HG03280 (cell line): Measurements from ENCODE around the gene TOMM20.
"Not testable (repeated sequence)": the region's sequence is repeated elsewhere in the genome, so short reads cannot be mapped to it uniquely, and the experiment has no call there.

ENCODE experiments used
- ATAC-seq: cut with Tn5 transposase; IDR thresholded peaks from one replicate; pipeline ENCODE4 v1.9.1; 2021; ENCODE audit warnings: mild to moderate bottlenecking, moderate library complexity; ENCODE audit not compliant: unreplicated experiment

TOMM20 gene

GRCh38 chr1:235128456-235129328 is at the start of gene TOMM20:
Gene TOMM20 (minus strand): TSS chr1:235128837. CDS start chr1:235128715, 122 bp downstream.
- ATAC-seq = peak; percentile 95

GRCh38 chr1:235176486-235176885 is 47.8 kb upstream of the TOMM20 start:
- ATAC-seq = no peak

GRCh38 chr1:235169986-235170385 is 41.3 kb upstream of the TOMM20 start:
- no peak for ATAC-seq

GRCh38 chr1:235168375-235168774 is 39.7 kb upstream of the TOMM20 start:
- ATAC-seq = no peak

GRCh38 chr1:235161685-235162327 is 33.2 kb upstream of the TOMM20 start:
- no peak for ATAC-seq

- ATAC-seq = peak; percentile 91
Observed at GRCh38 chr1:235160957-235161684, 32.5 kb upstream of the TOMM20 start, which contains the start of gene RBM34. Gene RBM34 (minus strand): TSS chr1:235161250. CDS start chr1:235161226, 24 bp downstream.

GRCh38 chr1:235160383-235160956 is 31.8 kb upstream of the TOMM20 start:
- peak; percentile 39 for ATAC-seq

GRCh38 chr1:235159930-235160329 is 31.3 kb upstream of the TOMM20 start:
- ATAC-seq = not testable (repeated sequence)

- not testable (repeated sequence) for ATAC-seq
Observed at GRCh38 chr1:235159284-235159683, 30.6 kb upstream of the TOMM20 start.

GRCh38 chr1:235158680-235159079 is 30.0 kb upstream of the TOMM20 start:
- no peak for ATAC-seq

- no peak for ATAC-seq
Observed at GRCh38 chr1:235157150-235157549, 28.5 kb upstream of the TOMM20 start.

GRCh38 chr1:235156740-235157139 is 28.1 kb upstream of the TOMM20 start:
- no peak for ATAC-seq

GRCh38 chr1:235156265-235156664 is 27.6 kb upstream of the TOMM20 start:
- ATAC-seq = no peak

GRCh38 chr1:235152235-235152634 is 23.6 kb upstream of the TOMM20 start:
- no peak for ATAC-seq

- ATAC-seq = no peak
Observed at GRCh38 chr1:235151033-235151432, 22.4 kb upstream of the TOMM20 start.

- ATAC-seq = no peak
Observed at GRCh38 chr1:235149824-235150223, 21.2 kb upstream of the TOMM20 start.

- ATAC-seq = no peak
Observed at GRCh38 chr1:235147269-235147668, 18.6 kb upstream of the TOMM20 start.

GRCh38 chr1:235145639-235146038 is 17.0 kb upstream of the TOMM20 start:
- ATAC-seq = no peak

GRCh38 chr1:235142991-235143390 is 14.4 kb upstream of the TOMM20 start:
- no peak for ATAC-seq

GRCh38 chr1:235139315-235139714 is 10.7 kb upstream of the TOMM20 start:
- no peak for ATAC-seq

GRCh38 chr1:235138821-235139220 is 10.2 kb upstream of the TOMM20 start:
- no peak for ATAC-seq
